Neural progenitor cell (in vitro differentiated cells): ENCODE data around the gene GLYATL1.

Experiments
- CTCF ChIP-seq: fragments of 200-600 bp; sonication (generic); IDR thresholded peaks from 2 replicates; pipeline ENCODE4 v1.5.1; 2017; ENCODE audit warnings: antibody characterized with exemption, mild to moderate bottlenecking
- EZH2 ChIP-seq: fragments of 200-600 bp; sonication (generic); IDR thresholded peaks from 2 replicates; pipeline ENCODE4 v1.6.1; 2017; ENCODE audit warnings: antibody characterized with exemption, mild to moderate bottlenecking, moderate library complexity
- EZH2phosphoT487 ChIP-seq: fragments of 200-600 bp; sonication (generic); IDR thresholded peaks from 2 replicates; pipeline ENCODE4 v1.6.1; 2017; ENCODE audit warnings: antibody characterized with exemption

GRCh38 chr11:58945663-58946062, 6.4 kb downstream of the GLYATL1 start:
- TF ChIP-seq CTCF (no peak), EZH2 (no peak), EZH2phosphoT487 (no peak)
